ENCODE data around the gene C3orf52. TPM values are rescaled to one million over a fixed set of nuclear protein-coding genes. Genes with fewer than 3 reads are reported as not detected.

C3orf52 gene
- total and polyA plus RNA-seq, 10 of the 15 experiments (the other 5 are each of a cell fraction or from before 2014, with no cell fraction given), result 0.15 to 1.9 (median 0.73) TPM

GRCh38 chr3:112136959-112137693, 50.9 kb downstream of the C3orf52 start (continued):
- TF ChIP-seq SPI1 (IDR thresholded peaks at IDR 0.05; ENCODE audit: borderline replicate concordance, insufficient read depth, low read depth, low read length), result no peak
- TF ChIP-seq REST (IDR thresholded peaks at IDR 0.05; ENCODE audit: low read depth, low read length), result no peak
- TF ChIP-seq FOXK2 (IDR thresholded peaks at IDR 0.05), result no peak
- no peak for TF ChIP-seq SRF (IDR thresholded peaks at IDR 0.05; ENCODE audit: low read depth in 2 of 2, low read length in 2 of 2)
- peak; percentile 61 for TF ChIP-seq ZNF687 (IDR thresholded peaks at IDR 0.05)
- no peak for TF ChIP-seq NR2F1 (conservative IDR thresholded peaks at IDR 0.05)
- no peak for TF ChIP-seq CHD1 (IDR thresholded peaks at IDR 0.05; ENCODE audit: low read depth, low read length)
- no peak for TF ChIP-seq RELA (IDR thresholded peaks at IDR 0.05; ENCODE audit: borderline replicate concordance, partially characterized antibody)
- TF ChIP-seq CBX3 (IDR thresholded peaks at IDR 0.05; ENCODE audit: borderline replicate concordance, low read depth), result no peak
- TF ChIP-seq ETV6 (conservative IDR thresholded peaks at IDR 0.05 in 1 of 2, IDR thresholded peaks at IDR 0.05 in 1 of 2; ENCODE audit: borderline replicate concordance in 1 of 2, low read depth in 1 of 2), result no peak
- TF ChIP-seq ZNF274 (IDR thresholded peaks at IDR 0.05; ENCODE audit: insufficient read depth, insufficient read length), result no peak
- no peak for TF ChIP-seq ZZZ3 (IDR thresholded peaks at IDR 0.05; ENCODE audit: control insufficient read depth, insufficient read length, low read depth)
- no peak for TF ChIP-seq ZBTB4 (CRISPR knock-in tag; IDR thresholded peaks at IDR 0.05)
- TF ChIP-seq MYC (IDR thresholded peaks at IDR 0.05; ENCODE audit: insufficient read depth, insufficient read length, insufficient replicate concordance, low read length, severe bottlenecking), result no peak
- TF ChIP-seq MEF2A (IDR thresholded peaks at IDR 0.05; ENCODE audit: insufficient read depth, low read depth, low read length), result peak; percentile 90
- no peak for TF ChIP-seq CHD4 (IDR thresholded peaks at IDR 0.05)
- no peak for TF ChIP-seq SIN3A (IDR thresholded peaks at IDR 0.05; ENCODE audit: low read depth, low read length)
- 0 out of 2 replicates have a peak, but pooled peaks have one; percentile 24 for TF ChIP-seq MTA2 (IDR thresholded peaks at IDR 0.05; ENCODE audit: low read depth)
